Right atrium auricular region (tissue), 2 donors: Measurements from ENCODE around the gene ADSS1. TPM values are rescaled to one million over a fixed set of nuclear protein-coding genes. Genes with fewer than 3 reads are reported as not detected.

Experiments used
- DNase-seq: peaks from one replicate; pipeline ENCODE4 v3.0.0-alpha.2; 2019; ENCODE audit warnings: low spot score
- H3K27ac ChIP-seq, 2 donors: fragments of 200-600 bp; sonication (generic); 1 replicate in 1 of 2; 2 replicates in 1 of 2; pipeline ENCODE4 v1.5.1; 2016 to 2019
- H3K27me3 ChIP-seq, 2 donors: fragments of 200-600 bp; sonication (generic); one replicate each; pipeline versions ENCODE4 v1.5.1 to v1.6.0; 2017 to 2019
- H3K36me3 ChIP-seq: fragments of 200-600 bp; sonication (generic); one replicate; pipeline ENCODE4 v1.5.1; 2016
- H3K4me1 ChIP-seq, 2 donors: fragments of 200-600 bp; sonication (generic); one replicate each; pipeline versions ENCODE4 v1.5.1 to v1.6.0; 2017 to 2019
- H3K4me3 ChIP-seq, 2 donors: fragments of 200-600 bp; sonication (generic); 1 replicate in 1 of 2; 2 replicates in 1 of 2; pipeline ENCODE4 v1.5.1; 2017 to 2019; ENCODE audit warnings: mild to moderate bottlenecking in 1 of 2, moderate library complexity in 1 of 2
- H3K9me3 ChIP-seq, 2 donors: fragments of 200-600 bp; sonication (generic); one replicate each; pipeline ENCODE4 v1.5.1; 2019
- total RNA-seq, 2 donors: library from RNA; depleted of rRNA; stranded (reverse); fragments of >200 nt; gene quantifications; one replicate each; pipeline ENCODE4 v1.1.0, GENCODE V29; 2016
- TF ChIP-seq, protein P1 (sequence below), 2 donors: fragments of 200-600 bp; sonication (generic); IDR thresholded peaks; one replicate each; pipeline ENCODE4 v1.5.1; 2019; ENCODE audit warnings: antibody characterized with exemption in 2 of 2

Gene ADSS1
- total RNA-seq, 2 donors from 2014 or later, result 113 to 158 TPM

DNA sequence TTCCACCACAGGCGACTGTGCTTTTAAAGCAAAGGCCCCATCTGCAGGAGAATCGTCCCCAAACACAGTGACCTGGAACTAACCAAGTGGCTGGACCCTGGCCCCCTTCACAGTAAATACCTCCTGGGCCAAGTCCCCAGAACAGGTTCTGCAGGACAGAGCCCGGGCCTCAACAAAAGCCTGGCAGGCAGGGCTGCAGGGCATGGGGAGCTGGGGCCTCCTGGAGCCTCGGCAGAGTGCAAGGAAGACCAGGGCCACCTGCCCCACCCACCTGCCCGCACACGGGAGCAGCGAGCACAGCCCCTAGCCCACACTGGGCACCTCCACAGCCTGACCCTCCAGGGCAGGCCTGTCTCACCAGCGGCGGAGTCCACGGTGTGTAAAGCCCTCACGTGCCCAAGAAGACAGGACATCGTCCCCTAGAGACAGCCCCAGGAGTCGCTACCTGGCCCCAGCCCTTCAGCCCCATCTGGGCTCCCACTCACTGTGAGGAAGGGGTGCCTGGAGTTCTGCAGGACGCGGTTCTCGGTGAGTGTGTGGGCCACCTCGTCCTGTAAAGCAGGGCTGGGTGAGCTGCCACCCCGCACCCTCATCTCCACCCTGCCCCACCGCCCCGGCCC is 50.5 kb downstream of the ADSS1 start:
- Histone ChIP-seq H3K27me3 (no peaks in the 10 kb centered on the region), H3K27ac (no peak overlapping the region), H3K9me3 (peaks cover 0 to 7% of the 10 kb centered on the region in 2 donors), H3K4me3 (no peak overlapping the region), H3K4me1 (no peaks in the 10 kb centered on the region), H3K36me3 (peaks cover 49% of the 10 kb centered on the region)
- TF ChIP-seq, protein P1, sequence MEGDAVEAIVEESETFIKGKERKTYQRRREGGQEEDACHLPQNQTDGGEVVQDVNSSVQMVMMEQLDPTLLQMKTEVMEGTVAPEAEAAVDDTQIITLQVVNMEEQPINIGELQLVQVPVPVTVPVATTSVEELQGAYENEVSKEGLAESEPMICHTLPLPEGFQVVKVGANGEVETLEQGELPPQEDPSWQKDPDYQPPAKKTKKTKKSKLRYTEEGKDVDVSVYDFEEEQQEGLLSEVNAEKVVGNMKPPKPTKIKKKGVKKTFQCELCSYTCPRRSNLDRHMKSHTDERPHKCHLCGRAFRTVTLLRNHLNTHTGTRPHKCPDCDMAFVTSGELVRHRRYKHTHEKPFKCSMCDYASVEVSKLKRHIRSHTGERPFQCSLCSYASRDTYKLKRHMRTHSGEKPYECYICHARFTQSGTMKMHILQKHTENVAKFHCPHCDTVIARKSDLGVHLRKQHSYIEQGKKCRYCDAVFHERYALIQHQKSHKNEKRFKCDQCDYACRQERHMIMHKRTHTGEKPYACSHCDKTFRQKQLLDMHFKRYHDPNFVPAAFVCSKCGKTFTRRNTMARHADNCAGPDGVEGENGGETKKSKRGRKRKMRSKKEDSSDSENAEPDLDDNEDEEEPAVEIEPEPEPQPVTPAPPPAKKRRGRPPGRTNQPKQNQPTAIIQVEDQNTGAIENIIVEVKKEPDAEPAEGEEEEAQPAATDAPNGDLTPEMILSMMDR (IDR thresholded peaks at IDR 0.05), result no peak
- DNase-seq, result no peak

DNA sequence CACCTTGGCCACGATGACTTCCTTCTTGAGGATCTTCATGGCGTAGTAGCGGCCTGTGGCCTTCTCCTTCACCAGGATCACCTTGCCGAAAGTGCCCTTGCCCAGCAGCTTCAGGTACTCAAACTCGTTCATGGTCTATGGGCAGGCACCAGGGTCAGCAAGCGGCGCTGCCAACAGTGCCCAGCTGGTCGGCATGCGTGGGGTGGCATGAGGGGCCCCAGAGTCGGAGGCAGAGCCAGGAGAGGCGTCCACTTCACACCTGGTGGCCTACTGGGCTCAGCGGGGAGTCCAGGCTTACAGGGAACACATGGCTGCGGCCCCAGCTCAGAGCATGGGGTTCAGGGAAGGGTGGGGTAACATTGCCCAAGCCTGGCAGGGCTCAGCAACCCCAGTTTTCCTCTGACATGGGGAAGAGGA is 51.1 kb downstream of the ADSS1 start:
- H3K27me3 ChIP-seq, result no peaks in the 10 kb centered on the region
- no peaks in the 10 kb centered on the region for H3K4me1 ChIP-seq
- H3K4me3 ChIP-seq, result no peak overlapping the region
- peaks cover 55% of the 10 kb centered on the region for H3K36me3 ChIP-seq
- H3K27ac ChIP-seq, result no peak overlapping the region
- peaks cover 0 to 7% of the 10 kb centered on the region in 2 donors for H3K9me3 ChIP-seq
- DNase-seq, result no peak
- TF ChIP-seq, protein P1 (IDR thresholded peaks at IDR 0.05), result no peak

- Histone ChIP-seq H3K36me3 (peaks cover 54% of the 10 kb centered on the region), H3K9me3 (peaks cover 0 to under 1% of the 10 kb centered on the region in 2 donors)
Observed at GRCh38 chr14:104776481-104776880, 52.5 kb downstream of the ADSS1 start.

GRCh38 chr14:104776961-104777807 is 53.2 kb downstream of the ADSS1 start:
- Histone ChIP-seq H3K27me3 (no peaks in the 10 kb centered on the region), H3K36me3 (peaks cover 47% of the 10 kb centered on the region), H3K4me3 (no peak overlapping the region), H3K27ac (no peak overlapping the region), H3K4me1 (no peaks in the 10 kb centered on the region), H3K9me3 (no peaks in the 10 kb centered on the region)
- TF ChIP-seq, protein P1 (IDR thresholded peaks at IDR 0.05), result no peak
- DNase-seq, result no peak

More at GRCh38 chr14:104776481-104776880, 52.5 kb downstream of the ADSS1 start:
- H3K4me1 ChIP-seq, result no peaks in the 10 kb centered on the region
- DNase-seq, result no peak
- TF ChIP-seq, protein P1 (IDR thresholded peaks at IDR 0.05), result no peak
- H3K4me3 ChIP-seq, result no peak overlapping the region
- no peaks in the 10 kb centered on the region for H3K27me3 ChIP-seq
- H3K27ac ChIP-seq, result no peak overlapping the region

GRCh38 chr14:104777808-104778249 is 53.8 kb downstream of the ADSS1 start:
- DNase-seq, result no peak

More at GRCh38 chr14:104777808-104778249, 53.8 kb downstream of the ADSS1 start:
- Histone ChIP-seq H3K4me3 (no peak overlapping the region), H3K27me3 (no peaks in the 10 kb centered on the region), H3K36me3 (peaks cover 41% of the 10 kb centered on the region), H3K4me1 (no peaks in the 10 kb centered on the region), H3K27ac (no peak overlapping the region), H3K9me3 (no peaks in the 10 kb centered on the region)
- TF ChIP-seq, protein P1 (IDR thresholded peaks at IDR 0.05), result no peak
